Neuronal stem cell (in vitro differentiated cells): ENCODE results near the gene PPDPF.
A peak's percentile ranks its signal among the peaks of the same experiment; 100 is the strongest.

ENCODE experiments used
- DNase-seq: peaks from one replicate; pipeline ENCODE4 v3.0.0-alpha.2; 2013; ENCODE audit warnings: low spot score
- H2AFZ ChIP-seq: one replicate; pipeline ENCODE4 v1.6.1; 2013; ENCODE audit warnings: mild to moderate bottlenecking, low read length, inconsistent platforms
- H2AK5ac ChIP-seq: 2 replicates; pipeline ENCODE4 v1.6.1; 2013; ENCODE audit warnings: low read depth, mild to moderate bottlenecking, inconsistent platforms, low read length, moderate library complexity, mixed read lengths
- H2BK120ac ChIP-seq: 2 replicates; pipeline ENCODE4 v1.6.1; 2013; ENCODE audit warnings: low read depth, mild to moderate bottlenecking, inconsistent platforms, low read length, moderate library complexity, mixed read lengths
- H2BK12ac ChIP-seq: one replicate; pipeline ENCODE4 v1.6.1; 2013; ENCODE audit warnings: low read length, inconsistent platforms
- H2BK15ac ChIP-seq: 2 replicates; pipeline ENCODE4 v1.6.1; 2013; ENCODE audit warnings: mild to moderate bottlenecking, low read length, inconsistent platforms, mixed read lengths
- H2BK5ac ChIP-seq: one replicate; pipeline ENCODE4 v1.6.1; 2013; ENCODE audit warnings: inconsistent platforms, mild to moderate bottlenecking, low read length, moderate library complexity
- H3K14ac ChIP-seq: one replicate; pipeline ENCODE4 v1.6.1; 2013; ENCODE audit warnings: low read length, inconsistent platforms
- H3K18ac ChIP-seq: 2 replicates; pipeline ENCODE4 v1.6.1; 2013; ENCODE audit warnings: low read length, inconsistent platforms
- H3K23ac ChIP-seq: 2 replicates; pipeline ENCODE4 v1.6.1; 2013; ENCODE audit warnings: low read depth, mild to moderate bottlenecking, mixed read lengths, low read length, inconsistent platforms; ENCODE audit not compliant: poor library complexity
- H3K27ac ChIP-seq: replicated peaks from 3 replicates; pipeline ENCODE4 v1.5.1; 2013; ENCODE audit warnings: low read length, inconsistent platforms
- H3K27me3 ChIP-seq, 3 experiments: 2 replicates each; pipeline ENCODE4 v1.6.1; 2013; ENCODE audit warnings: low read length in 3 of 3, mild to moderate bottlenecking in 2 of 3, inconsistent platforms in 1 of 3, low read depth in 1 of 3, mixed read lengths in 1 of 3, moderate library complexity in 1 of 3; ENCODE audit not compliant: control insufficient read depth in 3 of 3, insufficient read depth in 3 of 3
- H3K36me3 ChIP-seq, 2 donors: replicated peaks in 1 of 2; 2 replicates each; pipeline ENCODE4 v1.6.1; 2013; ENCODE audit warnings: low read length in 2 of 2; ENCODE audit not compliant: control insufficient read depth in 2 of 2, insufficient read depth in 2 of 2
- H3K4ac ChIP-seq: 2 replicates; pipeline ENCODE4 v1.6.1; 2013; ENCODE audit warnings: inconsistent platforms, mild to moderate bottlenecking, low read length, moderate library complexity
- H3K4me1 ChIP-seq, 2 donors: 1 replicate in 1 of 2; 2 replicates in 1 of 2; pipeline ENCODE4 v1.6.1; 2013; ENCODE audit warnings: low read length in 2 of 2, low read depth in 1 of 2; ENCODE audit not compliant: control insufficient read depth in 2 of 2, insufficient read depth in 1 of 2
- H3K4me2 ChIP-seq: one replicate; pipeline ENCODE4 v1.6.1; 2013; ENCODE audit warnings: mild to moderate bottlenecking, low read length, inconsistent platforms; ENCODE audit not compliant: insufficient read depth, poor library complexity, severe bottlenecking
- H3K4me3 ChIP-seq, 2 donors: 2 replicates each; pipeline ENCODE4 v1.5.1; 2013; ENCODE audit warnings: low read length in 2 of 2, mild to moderate bottlenecking in 2 of 2, inconsistent platforms in 1 of 2, moderate library complexity in 1 of 2
- H3K79me1 ChIP-seq: one replicate; pipeline ENCODE4 v1.6.1; 2013; ENCODE audit warnings: low read depth, mild to moderate bottlenecking, inconsistent platforms, low read length, moderate library complexity
- H3K9ac ChIP-seq: one replicate; pipeline ENCODE4 v1.6.1; 2013; ENCODE audit warnings: mild to moderate bottlenecking, low read depth, low read length, inconsistent platforms; ENCODE audit not compliant: poor library complexity
- H3K9me3 ChIP-seq, 2 donors: replicated peaks in 1 of 2; 2 replicates each; pipeline versions ENCODE3 to v1.6.1; 2013; ENCODE audit warnings: low read length in 2 of 2, mild to moderate bottlenecking in 2 of 2, inconsistent platforms in 1 of 2, low read depth in 1 of 2, mixed read lengths in 1 of 2, moderate library complexity in 1 of 2; ENCODE audit not compliant: control insufficient read depth in 2 of 2, insufficient read depth in 1 of 2
- H4K8ac ChIP-seq: one replicate; pipeline ENCODE4 v1.6.1; 2013; ENCODE audit warnings: low read depth, mild to moderate bottlenecking, inconsistent platforms, low read length, moderate library complexity
- H4K91ac ChIP-seq: one replicate; pipeline ENCODE4 v1.6.1; 2013; ENCODE audit warnings: low read length, low read depth, mild to moderate bottlenecking, inconsistent platforms; ENCODE audit not compliant: poor library complexity
- WGBS, 2 donors: extraction: QIAGEN DNeasy Blood & Tissue Kit; methylation state at CpG; one replicate each; pipeline ENCODE4 v1.1.7; 2013; ENCODE audit warnings: missing lambda C conversion rate in 2 of 2, mixed read lengths in 1 of 2; ENCODE audit not compliant: insufficient read length in 2 of 2, insufficient replicate concordance in 1 of 2; ENCODE audit errors: extremely low coverage in 2 of 2; 5-methylcytosine and 5-hydroxymethylcytosine counted together

Gene PPDPF

GRCh38 chr20:63505723-63506122, 14.8 kb upstream of the PPDPF start:
- H2BK120ac ChIP-seq = no peak overlapping the region
- H3K23ac ChIP-seq = no peak overlapping the region
- WGBS, 2 donors = no CpG with 5 or more reads among the region's 12 CpGs
- H3K4ac ChIP-seq = no peak overlapping the region
- no peaks in the 10 kb centered on the region for H3K79me1 ChIP-seq
- no peak overlapping the region for H3K9ac ChIP-seq
- no peak overlapping the region for H3K4me2 ChIP-seq
- H2BK12ac ChIP-seq = no peak overlapping the region
- no peak overlapping the region for H2AFZ ChIP-seq
- no peak overlapping the region for H2BK15ac ChIP-seq
- peaks cover 9 to 15% of the 10 kb centered on the region in 2 donors for H3K4me1 ChIP-seq
- no peak overlapping the region for H2BK5ac ChIP-seq
- H3K27me3 ChIP-seq = peaks cover 0 to 7% (median 5%) of the 10 kb centered on the region in 3 experiments
- H4K91ac ChIP-seq = no peak overlapping the region
- no peak overlapping the region for H2AK5ac ChIP-seq
- no peak overlapping the region for H3K27ac ChIP-seq
- no peak overlapping the region for H4K8ac ChIP-seq
- no peak for DNase-seq
- no peaks in the 10 kb centered on the region for H3K36me3 ChIP-seq
- no peak overlapping the region for H3K18ac ChIP-seq
- no peak overlapping the region for H3K14ac ChIP-seq
- peaks cover 9 to 27% of the 10 kb centered on the region in 2 donors for H3K9me3 ChIP-seq
- H3K4me3 ChIP-seq = no peak overlapping the region

GRCh38 chr20:63507083-63507743, 13.4 kb upstream of the PPDPF start:
- WGBS, 2 donors = no CpG with 5 or more reads among the region's 30 CpGs
- peaks cover 0 to 2% (median 0%) of the 10 kb centered on the region in 3 experiments for H3K27me3 ChIP-seq
- no peak overlapping the region for H4K91ac ChIP-seq
- no peak overlapping the region for H3K4ac ChIP-seq
- no peak for DNase-seq
- no peak overlapping the region for H2BK5ac ChIP-seq
- no peak overlapping the region for H3K4me2 ChIP-seq
- H3K79me1 ChIP-seq = no peaks in the 10 kb centered on the region
- H3K9me3 ChIP-seq = peaks cover 9 to 27% of the 10 kb centered on the region in 2 donors
- H3K36me3 ChIP-seq = no peaks in the 10 kb centered on the region
- H4K8ac ChIP-seq = no peak overlapping the region
- H3K4me3 ChIP-seq = no peak overlapping the region
- no peak overlapping the region for H2BK12ac ChIP-seq
- no peak overlapping the region for H3K18ac ChIP-seq
- H2BK120ac ChIP-seq = no peak overlapping the region
- no peak overlapping the region for H3K14ac ChIP-seq
- H3K4me1 ChIP-seq = peaks cover 2 to 11% of the 10 kb centered on the region in 2 donors
- no peak overlapping the region for H2AFZ ChIP-seq
- no peak overlapping the region for H2AK5ac ChIP-seq
- no peak overlapping the region for H3K27ac ChIP-seq
- H2BK15ac ChIP-seq = no peak overlapping the region
- no peak overlapping the region for H3K9ac ChIP-seq
- no peak overlapping the region for H3K23ac ChIP-seq

DNA sequence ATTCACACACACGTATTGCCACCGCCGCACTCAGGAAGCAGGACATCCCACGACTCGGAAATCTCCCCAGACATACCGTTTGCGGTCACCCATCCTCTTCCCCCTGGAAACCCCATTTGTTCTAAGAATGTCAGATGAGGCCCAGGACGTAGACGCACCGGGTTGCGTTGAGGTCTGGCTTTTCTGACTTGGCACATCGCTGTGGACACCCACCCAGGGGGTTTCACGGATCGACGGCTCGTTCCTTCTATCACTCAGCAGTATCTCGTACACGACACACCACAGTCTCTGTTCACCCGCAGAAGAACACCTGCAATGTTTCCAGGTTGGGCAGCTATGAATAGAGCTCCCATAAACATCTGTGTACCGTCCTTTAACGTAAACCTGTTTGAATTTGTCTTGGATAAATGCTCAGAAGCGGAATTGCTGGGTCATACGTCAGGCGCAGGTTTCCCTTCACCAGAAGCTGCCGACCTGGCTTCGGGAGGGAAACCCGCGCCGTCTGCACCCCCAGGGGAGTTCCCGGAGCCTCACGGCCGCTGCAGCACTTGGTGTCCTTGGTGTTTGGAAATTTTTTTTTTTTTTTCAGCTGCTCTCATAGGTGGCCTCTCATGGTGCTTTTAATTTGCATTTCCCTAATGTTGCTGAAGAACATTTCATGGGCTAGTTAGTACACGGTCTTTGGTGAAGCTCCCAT, 12.3 kb upstream of the PPDPF start:
- Histone ChIP-seq H3K4me2 (no peak overlapping the region), H3K4me1 (peaks cover 0 to 2% of the 10 kb centered on the region in 2 donors), H3K18ac (no peak overlapping the region), H3K4me3 (peak overlapping the region in 1 of 2 donors; percentile 20), H3K27me3 (peaks cover 0 to 5% (median 0%) of the 10 kb centered on the region in 3 experiments), H3K36me3 (no peaks in the 10 kb centered on the region), H2BK5ac (no peak overlapping the region), H3K4ac (no peak overlapping the region), H4K91ac (no peak overlapping the region), H2BK120ac (no peak overlapping the region), H3K14ac (no peak overlapping the region), H3K9ac (no peak overlapping the region), H2BK12ac (no peak overlapping the region), H2AK5ac (no peak overlapping the region), H2AFZ (no peak overlapping the region), H2BK15ac (no peak overlapping the region), H3K27ac (no peak overlapping the region), H3K9me3 (peaks cover 9 to 27% of the 10 kb centered on the region in 2 donors), H3K79me1 (no peaks in the 10 kb centered on the region), H4K8ac (no peak overlapping the region), H3K23ac (no peak overlapping the region)
- WGBS, 2 donors = no CpG with 5 or more reads among the region's 33 CpGs
- no peak for DNase-seq

DNA sequence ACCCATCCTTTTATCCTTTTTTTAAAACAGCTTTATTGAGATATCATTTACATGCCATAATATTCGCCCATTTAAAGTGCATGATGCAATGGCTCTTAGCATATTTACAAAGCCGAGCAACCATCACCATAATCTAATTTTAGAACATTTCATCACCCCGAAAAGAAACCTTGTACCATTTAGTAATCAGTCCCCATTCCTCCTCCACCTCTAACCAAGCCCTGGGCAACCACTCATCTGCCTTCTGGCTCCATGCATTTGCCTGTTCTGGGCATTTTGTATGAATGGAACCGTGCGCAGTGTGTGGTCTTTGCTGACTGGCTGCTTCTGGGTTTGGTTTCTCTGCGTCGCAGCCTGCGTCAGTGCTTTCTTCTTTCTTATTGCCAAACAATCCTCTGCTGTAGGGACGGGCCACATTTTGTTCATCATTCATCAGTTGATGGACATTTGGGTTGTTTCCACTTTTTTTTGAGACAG, 11.4 kb upstream of the PPDPF start:
- WGBS, 2 donors = no CpG with 5 or more reads among the region's 9 CpGs
- no peak overlapping the region for H4K91ac ChIP-seq
- H3K4me2 ChIP-seq = no peak overlapping the region
- H3K79me1 ChIP-seq = no peaks in the 10 kb centered on the region
- H3K23ac ChIP-seq = no peak overlapping the region
- peaks cover 0 to 5% (median 0%) of the 10 kb centered on the region in 3 experiments for H3K27me3 ChIP-seq
- no peak overlapping the region for H2BK15ac ChIP-seq
- H2BK120ac ChIP-seq = no peak overlapping the region
- H3K4me3 ChIP-seq = no peak overlapping the region
- no peak overlapping the region for H2AK5ac ChIP-seq
- no peak overlapping the region for H4K8ac ChIP-seq
- DNase-seq = no peak
- no peak overlapping the region for H3K18ac ChIP-seq
- H2BK5ac ChIP-seq = no peak overlapping the region
- H2BK12ac ChIP-seq = no peak overlapping the region
- no peak overlapping the region for H2AFZ ChIP-seq
- no peaks in the 10 kb centered on the region for H3K36me3 ChIP-seq
- H3K4ac ChIP-seq = no peak overlapping the region
- no peak overlapping the region for H3K9ac ChIP-seq
- peaks cover 9 to 27% of the 10 kb centered on the region in 2 donors for H3K9me3 ChIP-seq
- H3K4me1 ChIP-seq = no peaks in the 10 kb centered on the region
- H3K14ac ChIP-seq = no peak overlapping the region
- no peak overlapping the region for H3K27ac ChIP-seq
